WTC11 (cell line): ENCODE measurements around the gene PTPRN2.

Experiments used
- NFE2L1 ChIP-seq: sonication (generic); formaldehyde crosslinking; IDR thresholded peaks from 2 replicates; pipeline ENCODE4 v1.8.1; 2023; ENCODE audit warnings: missing genetic modification reagents
- NFYB ChIP-seq: sonication (generic); formaldehyde crosslinking; conservative IDR thresholded peaks from 2 replicates; pipeline ENCODE4 v1.8.0; 2022; ENCODE audit warnings: low read depth, missing genetic modification reagents
- TCF7 ChIP-seq: sonication (generic); formaldehyde crosslinking; IDR thresholded peaks from 2 replicates; pipeline ENCODE4 v1.8.0; 2022; ENCODE audit warnings: mild to moderate bottlenecking, low read depth, missing genetic modification reagents, moderate library complexity
- TEAD1 ChIP-seq: sonication (generic); formaldehyde crosslinking; IDR thresholded peaks from 2 replicates; pipeline ENCODE4 v1.8.0; 2022; ENCODE audit warnings: mild to moderate bottlenecking, missing genetic modification reagents
- ZNF121 ChIP-seq: sonication (generic); formaldehyde crosslinking; IDR thresholded peaks from 2 replicates; pipeline ENCODE4 v1.8.0; 2023; ENCODE audit warnings: missing genetic modification reagents
- ZNF232 ChIP-seq: sonication (generic); formaldehyde crosslinking; IDR thresholded peaks from 2 replicates; pipeline ENCODE4 v1.8.0; 2022; ENCODE audit warnings: mild to moderate bottlenecking, missing genetic modification reagents
- ZNF671 ChIP-seq: fragments of 250-450 bp; sonication (Bioruptor Pico); IDR thresholded peaks from 2 replicates; pipeline ENCODE4 v1.8.0; 2021; ENCODE audit warnings: mild to moderate bottlenecking
- TF ChIP-seq, protein P1 (sequence below): sonication (generic); formaldehyde crosslinking; IDR thresholded peaks from 2 replicates; pipeline ENCODE4 v1.8.1; 2022; ENCODE audit warnings: mild to moderate bottlenecking, missing genetic modification reagents, moderate library complexity, borderline replicate concordance
- TF ChIP-seq, protein P2 (sequence below): fragments of 200-600 bp; IDR thresholded peaks from 2 replicates; pipeline ENCODE4 v1.8.0; 2022; ENCODE audit warnings: antibody characterized with exemption
- TF ChIP-seq, protein P3 (sequence below): sonication (generic); formaldehyde crosslinking; IDR thresholded peaks from 2 replicates; pipeline ENCODE4 v1.8.0; 2023; ENCODE audit warnings: mild to moderate bottlenecking, missing genetic modification reagents
- TF ChIP-seq, protein P4 (sequence below): sonication (generic); formaldehyde crosslinking; IDR thresholded peaks from 2 replicates; pipeline ENCODE4 v1.8.0; 2022; ENCODE audit warnings: mild to moderate bottlenecking, missing genetic modification reagents
- TF ChIP-seq, protein P5 (sequence below): sonication (generic); formaldehyde crosslinking; IDR thresholded peaks from 2 replicates; pipeline ENCODE4 v1.8.1; 2023; ENCODE audit warnings: mild to moderate bottlenecking, missing genetic modification reagents, moderate library complexity

DNA sequence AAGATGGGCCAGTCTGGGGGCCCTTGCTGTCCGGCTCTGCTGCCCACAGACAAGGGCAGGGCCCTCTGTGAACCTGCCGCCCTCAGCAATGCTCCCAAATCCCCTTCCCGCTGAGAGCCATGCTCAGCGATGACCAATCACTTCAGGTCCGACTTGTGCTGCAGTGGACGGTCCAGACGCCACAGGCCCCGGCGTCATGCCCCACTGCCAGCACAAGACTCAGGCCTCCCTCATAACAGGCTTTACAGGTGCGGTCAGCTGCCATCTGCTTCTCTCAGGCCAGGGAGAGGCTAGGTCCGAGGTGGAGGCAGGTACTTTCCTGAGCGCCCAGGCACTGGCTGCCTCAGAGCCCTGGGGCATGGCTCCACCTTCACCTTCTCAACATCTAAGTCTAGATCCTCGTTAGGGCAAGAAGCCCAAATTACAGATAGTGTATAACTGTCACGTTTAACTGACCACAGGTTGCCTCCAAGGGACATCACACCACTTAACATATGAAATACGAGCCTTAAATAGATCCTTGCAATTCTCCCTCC lies 393.2 kb downstream of the PTPRN2 start:
- TF ChIP-seq, protein P1, sequence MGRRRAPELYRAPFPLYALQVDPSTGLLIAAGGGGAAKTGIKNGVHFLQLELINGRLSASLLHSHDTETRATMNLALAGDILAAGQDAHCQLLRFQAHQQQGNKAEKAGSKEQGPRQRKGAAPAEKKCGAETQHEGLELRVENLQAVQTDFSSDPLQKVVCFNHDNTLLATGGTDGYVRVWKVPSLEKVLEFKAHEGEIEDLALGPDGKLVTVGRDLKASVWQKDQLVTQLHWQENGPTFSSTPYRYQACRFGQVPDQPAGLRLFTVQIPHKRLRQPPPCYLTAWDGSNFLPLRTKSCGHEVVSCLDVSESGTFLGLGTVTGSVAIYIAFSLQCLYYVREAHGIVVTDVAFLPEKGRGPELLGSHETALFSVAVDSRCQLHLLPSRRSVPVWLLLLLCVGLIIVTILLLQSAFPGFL (CRISPR knock-in tag) = no peak
- TF ChIP-seq TCF7 (no peak), NFYB (CRISPR knock-in tag) (no peak), NFE2L1 (no peak), ZNF121 (CRISPR knock-in tag) (no peak), TEAD1 (CRISPR knock-in tag) (no peak), ZNF671 (CRISPR knock-in tag) (no peak), ZNF232 (CRISPR knock-in tag) (no peak)
- TF ChIP-seq, protein P2, sequence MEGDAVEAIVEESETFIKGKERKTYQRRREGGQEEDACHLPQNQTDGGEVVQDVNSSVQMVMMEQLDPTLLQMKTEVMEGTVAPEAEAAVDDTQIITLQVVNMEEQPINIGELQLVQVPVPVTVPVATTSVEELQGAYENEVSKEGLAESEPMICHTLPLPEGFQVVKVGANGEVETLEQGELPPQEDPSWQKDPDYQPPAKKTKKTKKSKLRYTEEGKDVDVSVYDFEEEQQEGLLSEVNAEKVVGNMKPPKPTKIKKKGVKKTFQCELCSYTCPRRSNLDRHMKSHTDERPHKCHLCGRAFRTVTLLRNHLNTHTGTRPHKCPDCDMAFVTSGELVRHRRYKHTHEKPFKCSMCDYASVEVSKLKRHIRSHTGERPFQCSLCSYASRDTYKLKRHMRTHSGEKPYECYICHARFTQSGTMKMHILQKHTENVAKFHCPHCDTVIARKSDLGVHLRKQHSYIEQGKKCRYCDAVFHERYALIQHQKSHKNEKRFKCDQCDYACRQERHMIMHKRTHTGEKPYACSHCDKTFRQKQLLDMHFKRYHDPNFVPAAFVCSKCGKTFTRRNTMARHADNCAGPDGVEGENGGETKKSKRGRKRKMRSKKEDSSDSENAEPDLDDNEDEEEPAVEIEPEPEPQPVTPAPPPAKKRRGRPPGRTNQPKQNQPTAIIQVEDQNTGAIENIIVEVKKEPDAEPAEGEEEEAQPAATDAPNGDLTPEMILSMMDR = no peak
- TF ChIP-seq, protein P3, sequence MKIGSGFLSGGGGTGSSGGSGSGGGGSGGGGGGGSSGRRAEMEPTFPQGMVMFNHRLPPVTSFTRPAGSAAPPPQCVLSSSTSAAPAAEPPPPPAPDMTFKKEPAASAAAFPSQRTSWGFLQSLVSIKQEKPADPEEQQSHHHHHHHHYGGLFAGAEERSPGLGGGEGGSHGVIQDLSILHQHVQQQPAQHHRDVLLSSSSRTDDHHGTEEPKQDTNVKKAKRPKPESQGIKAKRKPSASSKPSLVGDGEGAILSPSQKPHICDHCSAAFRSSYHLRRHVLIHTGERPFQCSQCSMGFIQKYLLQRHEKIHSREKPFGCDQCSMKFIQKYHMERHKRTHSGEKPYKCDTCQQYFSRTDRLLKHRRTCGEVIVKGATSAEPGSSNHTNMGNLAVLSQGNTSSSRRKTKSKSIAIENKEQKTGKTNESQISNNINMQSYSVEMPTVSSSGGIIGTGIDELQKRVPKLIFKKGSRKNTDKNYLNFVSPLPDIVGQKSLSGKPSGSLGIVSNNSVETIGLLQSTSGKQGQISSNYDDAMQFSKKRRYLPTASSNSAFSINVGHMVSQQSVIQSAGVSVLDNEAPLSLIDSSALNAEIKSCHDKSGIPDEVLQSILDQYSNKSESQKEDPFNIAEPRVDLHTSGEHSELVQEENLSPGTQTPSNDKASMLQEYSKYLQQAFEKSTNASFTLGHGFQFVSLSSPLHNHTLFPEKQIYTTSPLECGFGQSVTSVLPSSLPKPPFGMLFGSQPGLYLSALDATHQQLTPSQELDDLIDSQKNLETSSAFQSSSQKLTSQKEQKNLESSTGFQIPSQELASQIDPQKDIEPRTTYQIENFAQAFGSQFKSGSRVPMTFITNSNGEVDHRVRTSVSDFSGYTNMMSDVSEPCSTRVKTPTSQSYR (CRISPR knock-in tag) = no peak
- TF ChIP-seq, protein P4, sequence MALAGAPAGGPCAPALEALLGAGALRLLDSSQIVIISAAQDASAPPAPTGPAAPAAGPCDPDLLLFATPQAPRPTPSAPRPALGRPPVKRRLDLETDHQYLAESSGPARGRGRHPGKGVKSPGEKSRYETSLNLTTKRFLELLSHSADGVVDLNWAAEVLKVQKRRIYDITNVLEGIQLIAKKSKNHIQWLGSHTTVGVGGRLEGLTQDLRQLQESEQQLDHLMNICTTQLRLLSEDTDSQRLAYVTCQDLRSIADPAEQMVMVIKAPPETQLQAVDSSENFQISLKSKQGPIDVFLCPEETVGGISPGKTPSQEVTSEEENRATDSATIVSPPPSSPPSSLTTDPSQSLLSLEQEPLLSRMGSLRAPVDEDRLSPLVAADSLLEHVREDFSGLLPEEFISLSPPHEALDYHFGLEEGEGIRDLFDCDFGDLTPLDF = no peak
- TF ChIP-seq, protein P5, sequence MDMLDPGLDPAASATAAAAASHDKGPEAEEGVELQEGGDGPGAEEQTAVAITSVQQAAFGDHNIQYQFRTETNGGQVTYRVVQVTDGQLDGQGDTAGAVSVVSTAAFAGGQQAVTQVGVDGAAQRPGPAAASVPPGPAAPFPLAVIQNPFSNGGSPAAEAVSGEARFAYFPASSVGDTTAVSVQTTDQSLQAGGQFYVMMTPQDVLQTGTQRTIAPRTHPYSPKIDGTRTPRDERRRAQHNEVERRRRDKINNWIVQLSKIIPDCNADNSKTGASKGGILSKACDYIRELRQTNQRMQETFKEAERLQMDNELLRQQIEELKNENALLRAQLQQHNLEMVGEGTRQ (CRISPR knock-in tag) = no peak
